Amniotic epithelial cell (primary cell): ENCODE results near the gene PSORS1C1.
"Not testable (repeated sequence)": the region's sequence is repeated elsewhere in the genome, so short reads cannot be mapped to it uniquely, and the experiment has no call there.

ENCODE experiments used
- DNase-seq: peaks from one replicate; pipeline ENCODE4 v3.0.0-alpha.2; 2010; ENCODE audit warnings: low read depth

PSORS1C1 gene

GRCh38 chr6:31178143-31179041, 63.8 kb downstream of the PSORS1C1 start:
- DNase-seq, result no peak

- no peak for DNase-seq
Measured at GRCh38 chr6:31179042-31179386, 64.4 kb downstream of the PSORS1C1 start.

GRCh38 chr6:31179896-31180295, 65.3 kb downstream of the PSORS1C1 start:
- DNase-seq, result no peak

GRCh38 chr6:31180500-31180899, 65.9 kb downstream of the PSORS1C1 start:
- peak; percentile 75 for DNase-seq

GRCh38 chr6:31183287-31183686, 68.7 kb downstream of the PSORS1C1 start:
- not testable (repeated sequence) for DNase-seq

GRCh38 chr6:31183859-31184258, 69.3 kb downstream of the PSORS1C1 start:
- DNase-seq, result not testable (repeated sequence)

- DNase-seq, result not testable (repeated sequence)
Measured at GRCh38 chr6:31185695-31186051, 71.1 kb downstream of the PSORS1C1 start.

- DNase-seq, result no peak
Measured at GRCh38 chr6:31186052-31186734, 71.6 kb downstream of the PSORS1C1 start.

- peak; percentile 9 for DNase-seq
Measured at GRCh38 chr6:31187780-31188194, 73.2 kb downstream of the PSORS1C1 start.

- DNase-seq, result not testable (repeated sequence)
Measured at GRCh38 chr6:31189223-31189622, 74.6 kb downstream of the PSORS1C1 start.
